Right ventricle myocardium inferior (tissue), 1 donor: ENCODE measurements around the gene TBRG4. TPM values are rescaled to one million over a fixed set of nuclear protein-coding genes. Genes with fewer than 3 reads are reported as not detected.

ENCODE experiments used
- ATAC-seq: fragments of 200-7000 bp; cut with Tn5 transposase; one replicate; pipeline ENCODE4 v1.9.1; 2020; ENCODE audit warnings: mild to moderate bottlenecking, moderate library complexity
- DNase-seq: peaks from one replicate; pipeline ENCODE4 v3.0.0; 2021; ENCODE audit errors: missing footprints
- intact Hi-C: fragments of 100-400 bp; cut with DNase I; formaldehyde crosslinking; loops from one replicate; pipeline ENCODE4 v1.11.0; 2022
- total RNA-seq: library from RNA; stranded (reverse); fragmentation: NEBNext Ultra II Directional; extraction: Animal tissue kit (Norgen Biotek cat#: 25700); gene quantifications from one replicate; pipeline ENCODE4 v1.2.1, GENCODE V29; 2021
- donor health status: DM: no; HTN: yes; CAD: no; lungs with severe emphysema.

The TBRG4 gene
- total RNA-seq, 1 donor from 2014 or later, result 82.4 TPM

DNA sequence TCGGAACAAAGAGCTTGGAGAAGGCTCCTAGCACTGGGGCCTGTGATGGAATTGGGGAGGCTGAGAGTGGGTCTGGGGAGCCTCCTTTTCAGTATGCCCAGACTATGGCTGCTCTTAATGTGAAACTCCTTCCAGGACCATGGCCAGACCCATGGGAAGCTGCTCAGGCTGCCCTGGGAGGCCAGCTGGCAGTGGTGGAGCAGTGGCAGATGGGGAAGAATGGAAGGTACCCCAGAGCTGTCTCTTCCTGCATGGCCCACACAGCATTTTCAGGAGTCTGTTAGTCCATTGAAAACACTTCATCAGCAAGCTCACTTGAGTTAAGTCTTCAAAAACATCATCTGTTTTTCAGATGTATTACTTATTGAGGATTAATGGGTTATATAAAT is 41.2 kb downstream of the TBRG4 start:
- ATAC-seq (no peak), DNase-seq (no peak)
- intact Hi-C loops, result no loop called here

- ATAC-seq (no peak), DNase-seq (no peak)
- intact Hi-C loops, result no loop called here
Measured at GRCh38 chr7:45069444-45070253, 41.8 kb downstream of the TBRG4 start.

DNA sequence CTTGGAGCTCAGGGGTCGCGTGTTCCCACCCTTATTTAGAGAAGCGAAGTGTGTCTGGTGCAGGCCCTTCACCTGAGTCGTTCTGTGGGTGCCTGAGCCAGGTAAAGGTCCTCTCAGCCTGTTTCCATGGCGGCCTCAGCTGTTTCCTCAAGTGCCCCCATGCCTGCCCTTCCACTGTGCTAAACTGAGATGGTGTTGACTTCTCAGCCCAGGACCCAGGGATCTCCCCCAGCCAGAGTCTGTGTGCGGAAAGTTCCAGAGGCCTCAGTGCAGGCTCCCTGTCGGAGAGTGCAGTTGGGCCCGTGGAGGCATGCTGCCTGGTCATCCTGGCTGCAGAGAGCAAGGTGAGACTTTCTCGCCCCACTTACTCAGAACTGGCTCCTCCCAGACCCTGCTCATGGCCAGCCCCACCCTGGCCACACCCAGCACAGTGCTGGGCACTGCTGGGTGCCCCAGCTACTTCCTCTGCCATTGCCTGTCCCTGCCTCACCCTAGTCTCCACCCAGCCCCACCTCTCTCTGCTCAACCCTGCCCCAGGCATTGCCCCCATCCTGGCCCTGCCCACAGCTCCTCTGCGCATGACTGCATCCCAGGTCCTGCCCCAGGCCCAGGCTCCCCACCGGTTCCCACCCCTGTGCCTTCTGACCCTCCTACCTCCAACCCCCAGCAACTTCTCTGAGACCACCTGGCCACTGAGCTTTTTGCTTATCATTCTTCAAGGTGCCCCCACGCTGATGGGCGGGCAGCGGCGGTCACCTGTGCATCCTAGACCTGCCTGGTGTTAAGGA is 43.1 kb downstream of the TBRG4 start:
- DNase-seq, result no peak
- no peak for ATAC-seq
- intact Hi-C loops, result no loop called here

GRCh38 chr7:45067582-45067981 is 43.9 kb downstream of the TBRG4 start:
- no peak for DNase-seq
- intact Hi-C loops, result no loop called here
- no peak for ATAC-seq

DNA sequence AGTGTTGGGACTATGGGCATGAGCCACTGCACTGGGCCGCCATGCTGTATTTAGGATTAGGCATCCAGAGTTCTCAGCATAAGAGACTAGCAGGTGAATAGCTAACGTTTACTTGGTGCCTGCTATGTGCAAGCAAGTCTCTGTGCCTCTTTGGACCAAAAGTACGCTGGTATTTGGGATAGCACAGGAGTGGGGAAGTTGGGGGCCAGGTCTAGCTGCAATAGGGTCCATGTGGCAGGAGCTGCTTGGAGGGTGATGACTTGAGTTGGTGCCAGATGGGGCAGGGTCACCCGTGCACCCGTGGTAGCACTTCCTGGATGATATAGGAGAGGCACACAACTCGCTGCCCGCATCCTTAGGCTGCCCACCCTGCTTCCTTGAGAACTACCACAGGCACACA is 45.1 kb downstream of the TBRG4 start:
- ATAC-seq, result no peak
- DNase-seq, result no peak
- intact Hi-C loops, result no loop called here

- ATAC-seq, result peak; percentile 45
- DNase-seq, result no peak
- intact Hi-C loops, result no loop called here
Measured at GRCh38 chr7:45065031-45065995, 46.2 kb downstream of the TBRG4 start.

GRCh38 chr7:45064047-45064725 is 47.3 kb downstream of the TBRG4 start:
- ATAC-seq (no peak), DNase-seq (no peak)
- intact Hi-C loops, result no loop called here

GRCh38 chr7:45061806-45062425 is 49.6 kb downstream of the TBRG4 start:
- DNase-seq (no peak), ATAC-seq (no peak)
- intact Hi-C loops, result no loop called here

DNA sequence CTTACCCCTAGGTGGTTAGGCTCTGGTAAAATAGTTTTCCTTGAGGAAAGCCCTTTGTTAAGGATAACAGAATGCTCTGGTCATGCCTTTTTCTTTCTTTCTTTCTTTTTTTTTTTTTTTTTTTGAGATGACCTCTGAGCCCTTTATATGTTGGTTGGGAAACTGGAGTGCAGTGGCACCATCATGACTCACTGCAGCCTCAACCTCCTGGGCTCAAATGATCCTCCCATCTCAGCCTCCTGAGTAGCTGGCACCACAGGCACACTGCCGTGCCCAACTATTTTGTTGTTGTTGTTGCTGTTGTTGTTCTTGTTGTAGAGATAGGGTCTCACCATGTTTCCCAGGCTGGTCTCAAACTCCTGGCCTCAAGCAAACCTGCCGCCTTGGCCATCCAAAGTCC is 50.1 kb downstream of the TBRG4 start:
- intact Hi-C loops, result no loop called here
- ATAC-seq (no peak), DNase-seq (no peak)

DNA sequence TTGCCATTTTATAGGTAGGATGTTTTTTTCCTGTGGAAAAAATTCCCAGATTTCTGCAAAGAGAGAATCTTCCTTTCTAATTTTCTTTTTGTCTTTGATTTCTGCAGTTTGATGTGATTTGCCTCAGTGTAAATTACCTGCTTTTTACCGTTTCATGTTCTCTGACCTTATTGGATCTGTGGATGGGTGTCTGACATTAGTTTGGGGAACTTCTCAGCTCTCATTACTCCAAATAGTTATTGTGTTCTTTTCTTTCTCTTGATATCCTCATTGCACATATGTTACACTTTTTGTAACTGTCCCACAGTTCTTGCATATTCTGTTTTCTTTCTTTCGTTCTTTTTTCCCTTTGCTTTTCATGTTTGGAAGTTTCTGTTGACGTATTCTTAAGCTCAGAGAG is 51.2 kb downstream of the TBRG4 start:
- intact Hi-C loops, result no loop called here
- ATAC-seq (no peak), DNase-seq (no peak)

- ATAC-seq (no peak), DNase-seq (no peak)
- intact Hi-C loops, result no loop called here
Measured at GRCh38 chr7:45057878-45058277, 53.6 kb downstream of the TBRG4 start.

DNA sequence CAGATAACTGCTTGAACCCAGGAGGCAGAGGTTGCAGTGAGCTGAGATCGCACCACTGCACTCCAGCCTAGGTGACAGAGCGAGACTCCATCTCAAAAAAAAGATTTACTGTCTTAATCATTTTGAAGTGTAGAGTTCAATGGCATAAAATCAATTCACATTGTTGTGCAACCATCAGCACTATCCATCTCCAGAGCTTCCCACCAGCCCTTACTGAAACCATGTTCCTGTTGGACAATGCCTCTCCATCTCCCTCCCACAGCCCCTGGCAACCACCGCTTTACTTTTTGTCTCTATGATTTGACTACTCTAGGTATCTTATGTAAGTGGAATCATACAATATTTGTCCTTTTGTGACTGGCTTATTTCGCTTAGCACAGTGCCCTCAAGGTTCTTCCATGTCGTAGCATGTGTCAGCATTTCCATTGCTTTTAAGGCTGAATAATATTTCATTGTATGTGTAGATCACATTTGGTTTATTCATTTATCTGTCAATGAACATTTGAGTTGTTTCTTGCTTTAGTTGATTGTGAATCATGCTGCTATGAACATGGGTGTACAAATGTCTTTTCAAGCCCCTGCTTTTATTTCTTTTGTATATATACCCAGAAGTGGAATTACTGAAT is 55.8 kb downstream of the TBRG4 start:
- DNase-seq (no peak), ATAC-seq (no peak)
- intact Hi-C loops, result no loop called here

DNA sequence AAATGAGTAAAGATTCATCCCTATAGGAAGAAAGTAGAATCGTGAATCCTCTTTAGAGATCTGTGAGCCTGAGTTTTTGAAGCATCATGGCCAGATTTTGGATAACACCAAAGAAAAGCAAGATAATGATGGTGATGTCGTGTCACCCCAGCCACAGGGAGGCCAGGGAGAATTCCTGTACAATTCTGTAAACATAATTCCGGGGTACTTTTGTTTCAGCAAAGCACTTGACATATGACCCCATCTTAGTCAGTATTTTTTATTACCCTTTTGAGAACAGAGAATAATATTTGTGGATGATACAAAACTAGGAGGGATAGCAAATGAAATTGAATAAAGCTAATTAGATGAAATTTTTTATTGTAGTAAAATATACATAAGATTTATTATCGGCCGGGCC is 56.5 kb downstream of the TBRG4 start:
- no peak for DNase-seq
- intact Hi-C loops, result no loop called here
- no peak for ATAC-seq

DNA sequence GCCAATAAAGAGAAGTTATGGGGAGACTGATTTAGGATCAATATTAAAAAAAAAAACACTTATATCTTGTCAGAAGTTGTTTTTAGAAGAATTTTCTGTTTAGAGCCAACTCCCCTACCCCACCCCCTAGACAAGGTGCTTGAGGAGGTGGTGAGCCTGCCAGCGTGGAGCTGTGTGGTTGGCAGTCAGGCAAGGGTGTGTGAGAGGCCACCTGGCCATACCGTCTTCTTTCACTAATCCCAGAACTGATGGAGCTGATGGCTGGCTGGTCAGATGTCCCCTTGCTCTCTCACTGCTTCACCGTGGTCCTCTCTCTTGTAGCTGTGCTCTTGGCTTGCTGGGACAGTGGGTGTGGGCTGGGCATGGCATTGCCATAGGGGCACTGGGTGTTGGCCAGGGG is 57.1 kb downstream of the TBRG4 start:
- intact Hi-C loops, result no loop called here
- DNase-seq (no peak), ATAC-seq (no peak)

GRCh38 chr7:45053941-45054340 is 57.6 kb downstream of the TBRG4 start:
- ATAC-seq (no peak), DNase-seq (no peak)
- intact Hi-C loops, result no loop called here

- no peak for DNase-seq
- ATAC-seq, result no peak
- intact Hi-C loops, result no loop called here
Measured at GRCh38 chr7:45053401-45053800, 58.1 kb downstream of the TBRG4 start.

DNA sequence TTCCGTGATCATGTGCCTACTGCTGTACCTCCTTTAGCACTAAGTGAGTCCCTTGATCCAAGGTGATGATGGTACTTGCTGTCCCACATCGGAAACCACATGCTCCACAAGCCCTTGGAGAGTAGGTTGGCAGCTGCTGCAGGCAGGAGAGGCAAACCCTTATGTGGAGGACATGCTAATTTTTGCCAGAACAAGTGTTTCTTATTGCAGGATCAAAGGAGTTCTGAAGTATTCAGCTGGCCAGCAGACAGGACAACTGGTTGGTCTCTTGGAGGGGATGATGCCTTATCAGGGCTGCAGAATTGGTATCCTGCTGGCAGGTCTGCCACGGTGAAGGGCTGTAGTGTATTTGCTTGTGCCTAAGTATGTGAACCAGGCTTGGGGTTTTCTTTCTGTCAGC is 59.5 kb downstream of the TBRG4 start:
- intact Hi-C loops, result no loop called here
- no peak for DNase-seq
- peak; percentile 28 for ATAC-seq

GRCh38 chr7:45050198-45050597 is 61.3 kb downstream of the TBRG4 start:
- DNase-seq, result no peak
- intact Hi-C loops, result no loop called here
- no peak for ATAC-seq
